ENCODE measurements around the gene CSRP1. TPM values are rescaled to one million over a fixed set of nuclear protein-coding genes. Genes with fewer than 3 reads are reported as not detected.

The CSRP1 gene
- total RNA-seq, 1 experiment from 2014 or later: 14.3 TPM

DNA sequence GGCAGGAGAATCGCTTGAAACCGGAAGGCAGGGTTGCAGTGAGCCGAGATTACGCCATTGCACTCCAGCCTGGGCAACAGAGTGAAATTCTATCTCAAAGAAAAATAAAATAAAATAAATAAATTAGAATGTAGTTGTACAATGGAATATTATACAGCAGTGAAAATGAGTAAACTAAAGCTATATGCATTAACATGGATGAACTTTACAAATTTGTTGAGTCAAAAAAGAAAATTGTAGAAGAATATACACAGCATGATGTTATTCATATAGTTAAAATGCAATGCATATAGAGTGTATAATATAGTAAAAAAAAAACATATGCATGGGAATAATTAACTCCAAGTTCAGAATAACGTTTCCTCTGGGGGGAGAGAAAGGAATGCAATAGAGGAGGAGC, 21.0 kb upstream of the CSRP1 start:
- Mint-ChIP-seq H3K27ac (no peak overlapping the region), H3K4me1 (peaks cover 20% of the 10 kb centered on the region), H3K4me3 (no peak overlapping the region), H3K9me3 (peaks cover 13% of the 10 kb centered on the region), H3K27me3 (ENCODE audit: low read depth) (no peaks in the 10 kb centered on the region), H3K36me3 (peaks cover 3% of the 10 kb centered on the region; the same call in 1 of the 2 replicates)
- ATAC-seq (no peak), DNase-seq (ENCODE audit: low spot score) (no peak)
- CTCF ChIA-PET: interaction anchor here (1.2 to 1.6 kb wide), 2 partner anchors 15 to 46 kb away, joined by 4 read pairs; no protein-coding TSS in a partner anchor
- POLR2A ChIA-PET: no interaction called here
- TF ChIP-seq JUN (CRISPR knock-in tag; IDR thresholded peaks at IDR 0.05) (no peak), E2F4 (CRISPR knock-in tag; IDR thresholded peaks at IDR 0.05; ENCODE audit: borderline replicate concordance, low read depth) (no peak), TEAD1 (CRISPR knock-in tag; IDR thresholded peaks at IDR 0.05) (no peak), MXD4 (CRISPR knock-in tag; IDR thresholded peaks at IDR 0.05; ENCODE audit: borderline replicate concordance) (no peak), ZNF416 (CRISPR knock-in tag; IDR thresholded peaks at IDR 0.05) (no peak), ZNF281 (CRISPR knock-in tag; IDR thresholded peaks at IDR 0.05) (no peak), NFE2L1 (CRISPR knock-in tag; IDR thresholded peaks at IDR 0.05) (no peak), SP1 (CRISPR knock-in tag; conservative IDR thresholded peaks at IDR 0.05) (no peak), ZSCAN18 (CRISPR knock-in tag; IDR thresholded peaks at IDR 0.05) (no peak), STAT6 (CRISPR knock-in tag; conservative IDR thresholded peaks at IDR 0.05; ENCODE audit: low read depth) (no peak), SMAD3 (CRISPR knock-in tag; IDR thresholded peaks at IDR 0.05; ENCODE audit: borderline replicate concordance) (no peak), RORB (CRISPR knock-in tag; IDR thresholded peaks at IDR 0.05) (no peak), ZNF317 (CRISPR knock-in tag; IDR thresholded peaks at IDR 0.05; ENCODE audit: borderline replicate concordance, low read depth) (no peak), RELA (CRISPR knock-in tag; IDR thresholded peaks at IDR 0.05; ENCODE audit: borderline replicate concordance) (no peak), ETV6 (CRISPR knock-in tag; IDR thresholded peaks at IDR 0.05) (no peak), GRHL2 (CRISPR knock-in tag; IDR thresholded peaks at IDR 0.05; ENCODE audit: insufficient replicate concordance, severe bottlenecking) (no peak)
- TF ChIP-seq, protein P1, sequence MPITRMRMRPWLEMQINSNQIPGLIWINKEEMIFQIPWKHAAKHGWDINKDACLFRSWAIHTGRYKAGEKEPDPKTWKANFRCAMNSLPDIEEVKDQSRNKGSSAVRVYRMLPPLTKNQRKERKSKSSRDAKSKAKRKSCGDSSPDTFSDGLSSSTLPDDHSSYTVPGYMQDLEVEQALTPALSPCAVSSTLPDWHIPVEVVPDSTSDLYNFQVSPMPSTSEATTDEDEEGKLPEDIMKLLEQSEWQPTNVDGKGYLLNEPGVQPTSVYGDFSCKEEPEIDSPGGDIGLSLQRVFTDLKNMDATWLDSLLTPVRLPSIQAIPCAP (CRISPR knock-in tag; IDR thresholded peaks at IDR 0.05): no peak
- TF ChIP-seq, protein P2, sequence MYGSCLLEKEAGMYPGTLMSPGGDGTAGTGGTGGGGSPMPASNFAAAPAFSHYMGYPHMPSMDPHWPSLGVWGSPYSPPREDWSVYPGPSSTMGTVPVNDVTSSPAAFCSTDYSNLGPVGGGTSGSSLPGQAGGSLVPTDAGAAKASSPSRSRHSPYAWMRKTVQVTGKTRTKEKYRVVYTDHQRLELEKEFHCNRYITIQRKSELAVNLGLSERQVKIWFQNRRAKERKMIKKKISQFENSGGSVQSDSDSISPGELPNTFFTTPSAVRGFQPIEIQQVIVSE (CRISPR knock-in tag; IDR thresholded peaks at IDR 0.05; ENCODE audit: borderline replicate concordance): no peak
- TF ChIP-seq, protein P3, sequence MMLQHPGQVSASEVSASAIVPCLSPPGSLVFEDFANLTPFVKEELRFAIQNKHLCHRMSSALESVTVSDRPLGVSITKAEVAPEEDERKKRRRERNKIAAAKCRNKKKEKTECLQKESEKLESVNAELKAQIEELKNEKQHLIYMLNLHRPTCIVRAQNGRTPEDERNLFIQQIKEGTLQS (CRISPR knock-in tag; conservative IDR thresholded peaks at IDR 0.05): no peak
- TF ChIP-seq, protein P4, sequence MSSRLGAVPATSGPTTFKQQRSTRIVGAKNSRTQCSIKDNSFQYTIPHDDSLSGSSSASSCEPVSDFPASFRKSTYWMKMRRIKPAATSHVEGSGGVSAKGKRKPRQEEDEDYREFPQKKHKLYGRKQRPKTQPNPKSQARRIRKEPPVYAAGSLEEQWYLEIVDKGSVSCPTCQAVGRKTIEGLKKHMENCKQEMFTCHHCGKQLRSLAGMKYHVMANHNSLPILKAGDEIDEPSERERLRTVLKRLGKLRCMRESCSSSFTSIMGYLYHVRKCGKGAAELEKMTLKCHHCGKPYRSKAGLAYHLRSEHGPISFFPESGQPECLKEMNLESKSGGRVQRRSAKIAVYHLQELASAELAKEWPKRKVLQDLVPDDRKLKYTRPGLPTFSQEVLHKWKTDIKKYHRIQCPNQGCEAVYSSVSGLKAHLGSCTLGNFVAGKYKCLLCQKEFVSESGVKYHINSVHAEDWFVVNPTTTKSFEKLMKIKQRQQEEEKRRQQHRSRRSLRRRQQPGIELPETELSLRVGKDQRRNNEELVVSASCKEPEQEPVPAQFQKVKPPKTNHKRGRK (CRISPR knock-in tag; IDR thresholded peaks at IDR 0.05; ENCODE audit: borderline replicate concordance): no peak
